Measurements from ENCODE around the gene IL22RA2. TPM values are rescaled to one million over a fixed set of nuclear protein-coding genes. Genes with fewer than 3 reads are reported as not detected.

Gene IL22RA2
- polyA plus RNA-seq, 1 donor (not counting 4 experiments of a cell fraction or from before 2014, with no cell fraction given): 0.03 TPM

GRCh38 chr6:137185290-137185689, 11.8 kb upstream of the IL22RA2 start:
- Histone ChIP-seq H3K27ac (ENCODE audit: control insufficient read depth, insufficient read depth, low read length) (no peak overlapping the region), H3K27me3 (ENCODE audit: control insufficient read depth, extremely low read depth, insufficient read depth, low read length) (no peaks in the 10 kb centered on the region), H3K79me2 (ENCODE audit: control insufficient read depth, insufficient read depth, low read length) (no peaks in the 10 kb centered on the region), H3K9ac (ENCODE audit: control insufficient read depth, extremely low read depth, insufficient read depth, low read length) (no peak overlapping the region), H3K4me3 (ENCODE audit: control insufficient read depth in 2 of 3, extremely low read depth in 1 of 3, insufficient read depth in 2 of 3, low read depth in 1 of 3, low read length in 3 of 3) (no peak overlapping the region), H2AFZ (ENCODE audit: control insufficient read depth, low read length) (no peak overlapping the region), H3K4me1 (ENCODE audit: control insufficient read depth, extremely low read depth, insufficient read depth, low read length) (peaks cover 7% of the 10 kb centered on the region), H4K20me1 (ENCODE audit: control insufficient read depth, extremely low read depth, insufficient read depth, low read length) (no peaks in the 10 kb centered on the region), H3K9me3 (ENCODE audit: control insufficient read depth, low read depth, low read length) (peaks cover 9% of the 10 kb centered on the region), H3K4me2 (ENCODE audit: control insufficient read depth, extremely low read depth, insufficient read depth, low read depth, low read length) (no peak overlapping the region), H3K36me3 (ENCODE audit: control insufficient read depth in 2 of 2, extremely low read depth in 1 of 2, insufficient read depth in 2 of 2, low read length in 2 of 2) (no peaks in the 10 kb centered on the region), H3K9me1 (ENCODE audit: control insufficient read depth, extremely low read depth, insufficient read depth, low read length) (no peaks in the 10 kb centered on the region)
- TF ChIP-seq CTCF (optimal IDR thresholded peaks at IDR 0.05 in 1 of 3, IDR thresholded peaks at IDR 0.05 in 1 of 3, conservative IDR thresholded peaks at IDR 0.05 in 1 of 3; ENCODE audit: extremely low read depth in 1 of 3, insufficient read depth in 2 of 3, low read length in 3 of 3) (no peak), EZH2 (IDR thresholded peaks at IDR 0.05; ENCODE audit: low read length) (no peak)
- no peak for FAIRE-seq
- no peak for DNase-seq (ENCODE audit: low read depth, low spot score)
- dilution Hi-C loops (cut with MboI; ENCODE audit: extremely low pct_ligation_motif_present, low sequenced_read_pairs): no loop called here

- dilution Hi-C loops (cut with MboI; ENCODE audit: extremely low pct_ligation_motif_present, low sequenced_read_pairs): no loop called here
- Histone ChIP-seq H3K27me3 (ENCODE audit: control insufficient read depth, extremely low read depth, insufficient read depth, low read length) (no peaks in the 10 kb centered on the region), H3K36me3 (ENCODE audit: control insufficient read depth in 2 of 2, extremely low read depth in 1 of 2, insufficient read depth in 2 of 2, low read length in 2 of 2) (no peaks in the 10 kb centered on the region), H3K9ac (ENCODE audit: control insufficient read depth, extremely low read depth, insufficient read depth, low read length) (no peak overlapping the region), H3K4me2 (ENCODE audit: control insufficient read depth, extremely low read depth, insufficient read depth, low read depth, low read length) (no peak overlapping the region), H4K20me1 (ENCODE audit: control insufficient read depth, extremely low read depth, insufficient read depth, low read length) (no peaks in the 10 kb centered on the region), H3K4me3 (ENCODE audit: control insufficient read depth in 2 of 3, extremely low read depth in 1 of 3, insufficient read depth in 2 of 3, low read depth in 1 of 3, low read length in 3 of 3) (no peak overlapping the region), H3K9me1 (ENCODE audit: control insufficient read depth, extremely low read depth, insufficient read depth, low read length) (no peaks in the 10 kb centered on the region), H3K4me1 (ENCODE audit: control insufficient read depth, extremely low read depth, insufficient read depth, low read length) (peaks cover 11% of the 10 kb centered on the region), H3K9me3 (ENCODE audit: control insufficient read depth, low read depth, low read length) (peaks cover 6% of the 10 kb centered on the region), H2AFZ (ENCODE audit: control insufficient read depth, low read length) (no peak overlapping the region), H3K27ac (ENCODE audit: control insufficient read depth, insufficient read depth, low read length) (no peak overlapping the region), H3K79me2 (ENCODE audit: control insufficient read depth, insufficient read depth, low read length) (no peaks in the 10 kb centered on the region)
- no peak for FAIRE-seq
- no peak for TF ChIP-seq EZH2 (IDR thresholded peaks at IDR 0.05; ENCODE audit: low read length)
- no peak for TF ChIP-seq CTCF (optimal IDR thresholded peaks at IDR 0.05 in 1 of 3, IDR thresholded peaks at IDR 0.05 in 1 of 3, conservative IDR thresholded peaks at IDR 0.05 in 1 of 3; ENCODE audit: extremely low read depth in 1 of 3, insufficient read depth in 2 of 3, low read length in 3 of 3)
- no peak for DNase-seq (ENCODE audit: low read depth, low spot score)
Observed at GRCh38 chr6:137182654-137183073, 9.2 kb upstream of the IL22RA2 start.
